Trophoblast cell (in vitro differentiated cells and primary cell): ENCODE data around the gene THOC5.
"Not testable (repeated sequence)": the region's sequence is repeated elsewhere in the genome, so short reads cannot be mapped to it uniquely, and the experiment has no call there.

Experiments
- DNase-seq, 2 donors: peaks; one replicate each; pipeline ENCODE4 v3.0.0-alpha.2; 2016
- H2AFZ ChIP-seq: 2 replicates; pipeline ENCODE4 v1.6.1; 2013; ENCODE audit warnings: low read length, moderate library complexity, mild to moderate bottlenecking; ENCODE audit not compliant: insufficient read depth, poor library complexity
- H2AK5ac ChIP-seq: 2 replicates; pipeline ENCODE4 v1.6.1; 2013; ENCODE audit warnings: mild to moderate bottlenecking, low read length
- H2BK120ac ChIP-seq: 2 replicates; pipeline ENCODE4 v1.6.1; 2013; ENCODE audit warnings: low read length, mild to moderate bottlenecking, moderate library complexity; ENCODE audit not compliant: insufficient read depth, poor library complexity
- H2BK12ac ChIP-seq: 2 replicates; pipeline ENCODE4 v1.6.1; 2013; ENCODE audit warnings: mild to moderate bottlenecking, low read length, moderate library complexity
- H2BK5ac ChIP-seq: 2 replicates; pipeline ENCODE4 v1.6.1; 2013; ENCODE audit warnings: low read length, low read depth, moderate library complexity, mild to moderate bottlenecking; ENCODE audit not compliant: poor library complexity
- H3K14ac ChIP-seq: 2 replicates; pipeline ENCODE4 v1.6.1; 2013; ENCODE audit warnings: mild to moderate bottlenecking, low read length
- H3K18ac ChIP-seq: 2 replicates; pipeline ENCODE4 v1.6.1; 2013; ENCODE audit warnings: mild to moderate bottlenecking, low read length
- H3K23ac ChIP-seq: 2 replicates; pipeline ENCODE4 v1.6.1; 2013; ENCODE audit warnings: low read length
- H3K27ac ChIP-seq: 2 replicates; pipeline ENCODE4 v1.5.1; 2013; ENCODE audit warnings: low read depth, mild to moderate bottlenecking, inconsistent platforms, low read length, moderate library complexity
- H3K27me3 ChIP-seq: 2 replicates; pipeline ENCODE4 v1.6.1; 2013; ENCODE audit warnings: inconsistent platforms, mild to moderate bottlenecking, low read length, moderate library complexity; ENCODE audit not compliant: insufficient read depth
- H3K36me3 ChIP-seq, 2 experiments: 1 replicate in 1 of 2; 2 replicates in 1 of 2; pipeline ENCODE4 v1.6.1; 2013; ENCODE audit warnings: low read length in 2 of 2, mild to moderate bottlenecking in 2 of 2, moderate library complexity in 1 of 2; ENCODE audit not compliant: insufficient read depth in 2 of 2, control insufficient read depth in 1 of 2
- H3K4ac ChIP-seq: 2 replicates; pipeline ENCODE4 v1.6.1; 2013; ENCODE audit warnings: low read depth, mild to moderate bottlenecking, low read length, moderate library complexity
- H3K4me1 ChIP-seq, 2 experiments: 1 replicate in 1 of 2; 2 replicates in 1 of 2; pipeline ENCODE4 v1.6.1; 2013; ENCODE audit warnings: low read length in 2 of 2, mild to moderate bottlenecking in 2 of 2, moderate library complexity in 1 of 2; ENCODE audit not compliant: insufficient read depth in 2 of 2, control insufficient read depth in 1 of 2
- H3K4me2 ChIP-seq: 2 replicates; pipeline ENCODE4 v1.6.1; 2013; ENCODE audit warnings: inconsistent platforms, mild to moderate bottlenecking, low read length, moderate library complexity
- H3K4me3 ChIP-seq: 2 replicates; pipeline ENCODE4 v1.5.1; 2013; ENCODE audit warnings: mild to moderate bottlenecking, low read depth, low read length, inconsistent platforms
- H3K79me1 ChIP-seq: one replicate; pipeline ENCODE4 v1.6.1; 2013; ENCODE audit warnings: low read length
- H3K79me2 ChIP-seq: 2 replicates; pipeline ENCODE4 v1.6.1; 2013; ENCODE audit warnings: low read length, mild to moderate bottlenecking; ENCODE audit not compliant: control insufficient read depth, insufficient read depth, poor library complexity
- H3K9ac ChIP-seq: 2 replicates; pipeline ENCODE4 v1.6.1; 2013; ENCODE audit warnings: mild to moderate bottlenecking, low read length
- H3K9me3 ChIP-seq: 2 replicates; pipeline ENCODE4 v1.6.1; 2013; ENCODE audit warnings: low read depth, mild to moderate bottlenecking, control low read depth, inconsistent platforms, low read length; ENCODE audit not compliant: insufficient read depth
- H4K12ac ChIP-seq: 2 replicates; pipeline ENCODE4 v1.6.1; 2013; ENCODE audit warnings: low read depth, mild to moderate bottlenecking, low read length, moderate library complexity
- H4K8ac ChIP-seq: 2 replicates; pipeline ENCODE4 v1.6.1; 2013; ENCODE audit warnings: low read depth, mild to moderate bottlenecking, low read length, moderate library complexity
- H4K91ac ChIP-seq: one replicate; pipeline ENCODE4 v1.6.1; 2013; ENCODE audit warnings: low read depth, mild to moderate bottlenecking, low read length, moderate library complexity
- WGBS: extraction: QIAGEN DNeasy Blood & Tissue Kit; methylation state at CpG from one replicate; pipeline ENCODE4 v1.1.7; 2013; ENCODE audit warnings: missing lambda C conversion rate; ENCODE audit not compliant: insufficient read length, insufficient coverage; ENCODE audit errors: extremely low coverage; 5-methylcytosine and 5-hydroxymethylcytosine counted together

THOC5 gene

DNA sequence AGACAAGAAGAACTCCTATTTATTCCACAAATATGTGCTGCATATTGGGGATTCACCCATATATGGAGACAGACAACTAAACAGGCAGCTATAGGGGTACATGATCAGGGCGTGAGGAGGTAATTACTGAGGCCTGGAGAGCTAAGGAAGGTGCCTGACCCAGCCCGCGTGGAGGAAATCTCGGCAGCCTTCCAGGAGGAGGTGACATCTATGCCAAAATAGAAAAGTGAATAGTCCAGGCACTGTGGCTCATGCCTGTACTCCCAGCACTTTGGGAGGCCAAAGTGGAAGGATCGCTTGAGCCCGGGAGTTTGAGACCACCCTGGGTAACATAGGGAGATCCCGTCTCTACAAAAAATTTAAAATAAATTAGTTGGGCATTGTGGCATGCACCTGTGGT is 13.8 kb upstream of the THOC5 start:
- no peak overlapping the region for H2BK12ac ChIP-seq
- H2BK5ac ChIP-seq: no peak overlapping the region
- H3K4ac ChIP-seq: no peak overlapping the region
- H3K27me3 ChIP-seq: no peaks in the 10 kb centered on the region
- no peak overlapping the region for H3K27ac ChIP-seq
- no peak overlapping the region for H2AFZ ChIP-seq
- H3K4me3 ChIP-seq: no peak overlapping the region
- no peak overlapping the region for H3K23ac ChIP-seq
- H3K14ac ChIP-seq: no peak overlapping the region
- peaks cover 15 to 19% of the 10 kb centered on the region in 2 experiments for H3K36me3 ChIP-seq
- H3K4me1 ChIP-seq: peaks cover 0 to 5% of the 10 kb centered on the region in 2 experiments
- no peak overlapping the region for H4K91ac ChIP-seq
- H3K9ac ChIP-seq: no peak overlapping the region
- no peaks in the 10 kb centered on the region for H3K9me3 ChIP-seq
- no peak overlapping the region for H2AK5ac ChIP-seq
- H3K79me2 ChIP-seq: no peaks in the 10 kb centered on the region
- WGBS: no CpG with 5 or more reads among the region's 7 CpGs
- H3K18ac ChIP-seq: no peak overlapping the region
- H3K79me1 ChIP-seq: no peaks in the 10 kb centered on the region
- no peak for DNase-seq
- no peak overlapping the region for H4K8ac ChIP-seq
- H2BK120ac ChIP-seq: no peak overlapping the region
- H3K4me2 ChIP-seq: no peak overlapping the region
- H4K12ac ChIP-seq: no peak overlapping the region

DNA sequence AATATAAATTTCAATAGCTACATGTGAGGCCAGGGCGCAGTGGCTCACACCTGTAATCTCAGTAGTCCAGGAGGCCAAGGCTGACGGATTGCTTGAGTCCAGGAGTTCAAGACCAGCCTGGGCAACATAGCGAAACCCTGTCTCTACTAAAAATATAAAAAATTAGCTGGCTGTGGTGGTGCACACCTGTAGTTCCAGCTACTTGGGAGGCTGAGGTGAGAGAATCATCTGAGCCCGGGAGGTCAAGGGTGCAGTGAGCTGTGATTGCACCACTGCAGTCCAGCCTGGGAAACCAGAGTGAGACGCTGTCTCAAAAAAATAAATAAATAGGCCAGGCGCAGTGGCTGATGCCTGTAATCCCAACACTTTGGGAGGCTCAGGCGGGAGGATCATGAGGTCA is 13.0 kb upstream of the THOC5 start:
- no CpG with 5 or more reads among the region's 7 CpGs for WGBS
- not testable (repeated sequence) for H2BK12ac ChIP-seq, H3K9ac ChIP-seq, H3K4me3 ChIP-seq, H3K14ac ChIP-seq, H2AFZ ChIP-seq, H3K4me1 ChIP-seq, H3K79me2 ChIP-seq, H3K4me2 ChIP-seq, H3K79me1 ChIP-seq, H2AK5ac ChIP-seq, H3K4ac ChIP-seq, H3K18ac ChIP-seq, H3K27ac ChIP-seq, DNase-seq, H3K27me3 ChIP-seq, H4K91ac ChIP-seq, H3K23ac ChIP-seq, H3K9me3 ChIP-seq, H2BK5ac ChIP-seq, H4K12ac ChIP-seq, H4K8ac ChIP-seq, H2BK120ac ChIP-seq
- H3K36me3 ChIP-seq: peaks cover 22 to 23% of the 10 kb centered on the region in 2 experiments

DNA sequence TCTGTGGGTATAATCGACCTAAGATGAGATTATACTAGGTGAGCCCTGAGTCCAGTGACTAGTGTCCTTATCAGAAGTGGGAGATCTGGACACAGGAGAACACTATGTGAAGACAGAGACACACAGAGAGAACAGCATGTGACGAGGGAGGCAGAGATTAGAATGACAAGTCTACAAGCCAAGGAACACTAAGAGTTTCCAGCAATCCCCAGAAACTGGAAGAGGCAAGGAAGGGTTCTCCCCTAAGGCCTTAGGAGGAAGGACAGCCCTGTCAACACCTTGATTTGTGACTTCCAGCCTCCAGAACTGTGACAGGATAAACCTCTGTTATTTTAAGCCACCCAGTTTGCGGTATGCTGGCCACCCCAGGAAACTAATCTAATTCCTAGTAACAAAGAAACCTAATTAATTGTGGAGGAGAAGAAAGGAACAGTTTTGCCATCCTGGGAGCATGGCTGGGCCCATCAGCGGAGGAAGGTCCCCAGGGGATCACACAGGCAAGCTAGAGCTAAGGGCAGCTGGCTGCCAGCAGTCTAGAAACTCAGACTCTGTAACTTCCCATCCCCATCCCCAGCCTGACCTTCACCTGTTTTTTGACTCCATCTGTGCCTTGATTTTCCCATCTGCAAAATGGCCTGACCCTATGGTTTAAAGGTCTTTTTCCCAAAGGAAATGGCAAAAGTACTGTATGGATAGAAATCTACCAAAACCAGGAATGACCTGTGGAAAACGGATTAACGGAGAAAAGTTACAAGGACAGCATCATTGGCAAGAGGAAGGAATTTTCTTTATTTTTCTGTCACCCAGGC is 10.3 kb upstream of the THOC5 start:
- H3K36me3 ChIP-seq: peaks cover 27 to 31% of the 10 kb centered on the region in 2 experiments
- no peak overlapping the region for H4K8ac ChIP-seq
- no peak overlapping the region for H3K4ac ChIP-seq
- peaks cover 0 to 3% of the 10 kb centered on the region in 2 experiments for H3K4me1 ChIP-seq
- H3K27me3 ChIP-seq: no peaks in the 10 kb centered on the region
- H3K9ac ChIP-seq: no peak overlapping the region
- H3K27ac ChIP-seq: no peak overlapping the region
- H4K91ac ChIP-seq: no peak overlapping the region
- no peak overlapping the region for H2BK120ac ChIP-seq
- H3K9me3 ChIP-seq: no peaks in the 10 kb centered on the region
- H3K14ac ChIP-seq: no peak overlapping the region
- no peaks in the 10 kb centered on the region for H3K79me1 ChIP-seq
- no peak overlapping the region for H3K4me3 ChIP-seq
- WGBS: no CpG with 5 or more reads among the region's 6 CpGs
- H2BK5ac ChIP-seq: no peak overlapping the region
- H3K4me2 ChIP-seq: no peak overlapping the region
- no peak overlapping the region for H3K18ac ChIP-seq
- H3K79me2 ChIP-seq: no peaks in the 10 kb centered on the region
- H2AFZ ChIP-seq: no peak overlapping the region
- no peak overlapping the region for H2BK12ac ChIP-seq
- no peak for DNase-seq
- no peak overlapping the region for H2AK5ac ChIP-seq
- no peak overlapping the region for H3K23ac ChIP-seq
- no peak overlapping the region for H4K12ac ChIP-seq

DNA sequence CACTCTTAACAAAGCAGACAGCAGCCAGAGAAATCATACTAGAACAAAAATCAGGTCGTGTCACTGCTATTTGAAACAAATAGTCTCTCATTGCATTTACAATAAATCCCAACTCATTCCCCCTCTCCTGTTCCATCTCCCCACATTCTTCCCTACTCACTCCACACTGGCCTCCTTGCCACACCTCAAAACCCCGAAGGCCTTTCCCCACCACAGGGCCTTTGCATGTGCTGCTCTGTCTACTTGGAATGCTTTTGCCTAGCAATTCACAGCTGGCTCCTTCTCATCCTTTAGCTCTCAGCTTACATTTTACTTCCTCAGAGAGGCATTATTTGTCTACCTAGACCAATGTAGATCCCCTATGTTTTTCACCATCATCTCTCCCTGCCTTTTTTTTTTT is 6.3 kb upstream of the THOC5 start:
- Histone ChIP-seq H3K18ac (no peak overlapping the region), H4K91ac (no peak overlapping the region), H3K36me3 (peaks cover 43 to 49% of the 10 kb centered on the region in 2 experiments), H3K9ac (no peak overlapping the region), H2BK5ac (no peak overlapping the region), H3K4me3 (no peak overlapping the region), H3K4me2 (no peak overlapping the region), H4K8ac (no peak overlapping the region), H2AFZ (no peak overlapping the region), H3K23ac (no peak overlapping the region), H3K14ac (no peak overlapping the region), H2AK5ac (no peak overlapping the region), H2BK120ac (no peak overlapping the region), H3K4me1 (peaks cover 0 to 3% of the 10 kb centered on the region in 2 experiments), H3K4ac (no peak overlapping the region), H3K9me3 (no peaks in the 10 kb centered on the region), H3K27ac (no peak overlapping the region), H2BK12ac (no peak overlapping the region), H3K27me3 (no peaks in the 10 kb centered on the region), H3K79me1 (no peaks in the 10 kb centered on the region), H3K79me2 (no peaks in the 10 kb centered on the region), H4K12ac (no peak overlapping the region)
- WGBS: no CpG with 5 or more reads among the region's 2 CpGs
- no peak for DNase-seq
